ENCODE results near the gene STT3A.

- TF ChIP-seq CTCF (IDR thresholded peaks at IDR 0.05; ENCODE audit: low read length): no peak
- TF ChIP-seq EZH2 (IDR thresholded peaks at IDR 0.05; ENCODE audit: borderline replicate concordance, low read length): no peak
These were observed 30.7 kb upstream of the STT3A start for GRCh38 chr11:125561924-125562323.

Measured in OCI-LY1 (cell line).